A204.1 (cell line): ENCODE results near the gene MMP2.

Experiments
- FAIRE-seq: peaks from 2 replicates; lab custom pipeline; 2012; peaks lifted over from hg19 to GRCh38; lab: Jason Lieb, UNC

The MMP2 gene

GRCh38 chr16:55494994-55495421 lies 16.0 kb downstream of the MMP2 start:
- FAIRE-seq, result no peak

GRCh38 chr16:55495616-55496289 lies 16.8 kb downstream of the MMP2 start:
- no peak for FAIRE-seq

- no peak for FAIRE-seq
These were observed 17.6 kb downstream of the MMP2 start for GRCh38 chr16:55496509-55497145.

- FAIRE-seq, result no peak
These were observed 18.6 kb downstream of the MMP2 start for GRCh38 chr16:55497558-55497957.

- FAIRE-seq, result no peak
These were observed 19.1 kb downstream of the MMP2 start for GRCh38 chr16:55498101-55498500.

GRCh38 chr16:55499281-55499680 lies 20.3 kb downstream of the MMP2 start:
- no peak for FAIRE-seq

- no peak for FAIRE-seq
These were observed 21.0 kb downstream of the MMP2 start for GRCh38 chr16:55499951-55500529.

GRCh38 chr16:55500530-55501011 lies 21.6 kb downstream of the MMP2 start:
- FAIRE-seq, result no peak

GRCh38 chr16:55501549-55502322 lies 22.7 kb downstream of the MMP2 start:
- no peak for FAIRE-seq

- no peak for FAIRE-seq
These were observed 23.9 kb downstream of the MMP2 start for GRCh38 chr16:55502801-55503366.

- no peak for FAIRE-seq
These were observed 24.9 kb downstream of the MMP2 start for GRCh38 chr16:55503726-55504550.

GRCh38 chr16:55505333-55506015 lies 26.5 kb downstream of the MMP2 start:
- FAIRE-seq, result no peak

GRCh38 chr16:55506083-55506482 lies 27.1 kb downstream of the MMP2 start:
- no peak for FAIRE-seq

- FAIRE-seq, result no peak
These were observed 27.7 kb downstream of the MMP2 start for GRCh38 chr16:55506708-55507107.

- no peak for FAIRE-seq
These were observed 29.4 kb downstream of the MMP2 start for GRCh38 chr16:55508271-55508921.

- no peak for FAIRE-seq
These were observed 30.2 kb downstream of the MMP2 start, which contains the start of gene LPCAT2 for GRCh38 chr16:55508941-55509931. Gene LPCAT2 (plus strand): TSS chr16:55509072. CDS start chr16:55509182, 110 bp downstream.

- no peak for FAIRE-seq
These were observed 31.3 kb downstream of the MMP2 start for GRCh38 chr16:55510185-55510805.

GRCh38 chr16:55512941-55513340 lies 33.9 kb downstream of the MMP2 start:
- no peak for FAIRE-seq

GRCh38 chr16:55513616-55514015 lies 34.6 kb downstream of the MMP2 start:
- no peak for FAIRE-seq
